GM13976 (cell line): ENCODE results near the gene TAF6.
A peak's percentile ranks its signal among the peaks of the same experiment; 100 is the strongest.

Experiments
- DNase-seq: peaks from one replicate; pipeline ENCODE4 v3.0.0; 2012; ENCODE audit warnings: low spot score
- in situ Hi-C: fragments of 300-500 bp; cut with MboI; formaldehyde crosslinking; loops from one replicate; pipeline ENCODE4 v1.12.0; 2022; ENCODE audit warnings: low sequenced_read_pairs, mixed read lengths, inconsistent platforms; ENCODE audit not compliant: unreplicated experiment
- TF ChIP-seq, protein P1 (sequence below): IDR thresholded peaks from 2 replicates; pipeline ENCODE4 v1.5.1; 2012; ENCODE audit warnings: borderline replicate concordance, mild to moderate bottlenecking; ENCODE audit not compliant: insufficient read depth; ENCODE audit errors: extremely low read depth, missing control alignments, control extremely low read depth

TAF6 gene

DNA sequence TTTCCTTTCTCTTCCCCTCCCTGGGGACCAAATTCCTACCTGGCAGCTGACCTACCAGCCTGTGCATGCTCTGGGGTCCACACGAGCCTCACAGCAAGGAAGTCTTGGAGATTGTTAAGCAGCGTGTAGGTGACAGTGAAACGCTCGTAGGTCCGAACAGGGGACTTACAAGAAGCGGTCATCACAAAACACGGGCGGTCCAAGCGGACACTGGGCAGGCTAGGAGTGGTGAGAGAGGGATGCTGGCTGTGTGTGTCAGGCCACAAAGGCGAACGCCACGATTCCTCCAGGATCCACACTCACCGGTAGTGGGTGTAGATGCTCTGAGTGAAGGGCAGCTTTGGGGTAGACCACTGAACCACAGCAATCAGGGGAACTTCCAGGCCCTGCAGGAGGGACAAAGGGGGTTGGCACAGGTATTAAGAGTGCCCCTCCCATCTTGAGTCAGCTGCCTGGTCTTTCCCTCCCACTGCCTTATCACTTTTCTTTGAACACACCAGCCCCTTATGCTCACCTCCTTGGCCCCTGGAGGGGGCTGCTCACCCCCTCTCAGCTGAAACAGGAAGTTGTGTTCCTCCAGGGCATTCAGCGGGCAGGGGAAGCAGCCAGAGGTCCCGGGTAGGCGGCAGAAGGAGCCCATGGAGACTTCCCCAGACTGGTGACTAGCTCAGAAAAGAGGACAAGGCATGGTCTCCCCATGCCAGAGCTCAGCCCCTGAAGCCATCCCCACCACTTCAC lies 37.3 kb upstream of the TAF6 start:
- TF ChIP-seq, protein P1, sequence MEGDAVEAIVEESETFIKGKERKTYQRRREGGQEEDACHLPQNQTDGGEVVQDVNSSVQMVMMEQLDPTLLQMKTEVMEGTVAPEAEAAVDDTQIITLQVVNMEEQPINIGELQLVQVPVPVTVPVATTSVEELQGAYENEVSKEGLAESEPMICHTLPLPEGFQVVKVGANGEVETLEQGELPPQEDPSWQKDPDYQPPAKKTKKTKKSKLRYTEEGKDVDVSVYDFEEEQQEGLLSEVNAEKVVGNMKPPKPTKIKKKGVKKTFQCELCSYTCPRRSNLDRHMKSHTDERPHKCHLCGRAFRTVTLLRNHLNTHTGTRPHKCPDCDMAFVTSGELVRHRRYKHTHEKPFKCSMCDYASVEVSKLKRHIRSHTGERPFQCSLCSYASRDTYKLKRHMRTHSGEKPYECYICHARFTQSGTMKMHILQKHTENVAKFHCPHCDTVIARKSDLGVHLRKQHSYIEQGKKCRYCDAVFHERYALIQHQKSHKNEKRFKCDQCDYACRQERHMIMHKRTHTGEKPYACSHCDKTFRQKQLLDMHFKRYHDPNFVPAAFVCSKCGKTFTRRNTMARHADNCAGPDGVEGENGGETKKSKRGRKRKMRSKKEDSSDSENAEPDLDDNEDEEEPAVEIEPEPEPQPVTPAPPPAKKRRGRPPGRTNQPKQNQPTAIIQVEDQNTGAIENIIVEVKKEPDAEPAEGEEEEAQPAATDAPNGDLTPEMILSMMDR: no peak
- in situ Hi-C loops: no loop called here
- DNase-seq: peak; percentile 47

DNA sequence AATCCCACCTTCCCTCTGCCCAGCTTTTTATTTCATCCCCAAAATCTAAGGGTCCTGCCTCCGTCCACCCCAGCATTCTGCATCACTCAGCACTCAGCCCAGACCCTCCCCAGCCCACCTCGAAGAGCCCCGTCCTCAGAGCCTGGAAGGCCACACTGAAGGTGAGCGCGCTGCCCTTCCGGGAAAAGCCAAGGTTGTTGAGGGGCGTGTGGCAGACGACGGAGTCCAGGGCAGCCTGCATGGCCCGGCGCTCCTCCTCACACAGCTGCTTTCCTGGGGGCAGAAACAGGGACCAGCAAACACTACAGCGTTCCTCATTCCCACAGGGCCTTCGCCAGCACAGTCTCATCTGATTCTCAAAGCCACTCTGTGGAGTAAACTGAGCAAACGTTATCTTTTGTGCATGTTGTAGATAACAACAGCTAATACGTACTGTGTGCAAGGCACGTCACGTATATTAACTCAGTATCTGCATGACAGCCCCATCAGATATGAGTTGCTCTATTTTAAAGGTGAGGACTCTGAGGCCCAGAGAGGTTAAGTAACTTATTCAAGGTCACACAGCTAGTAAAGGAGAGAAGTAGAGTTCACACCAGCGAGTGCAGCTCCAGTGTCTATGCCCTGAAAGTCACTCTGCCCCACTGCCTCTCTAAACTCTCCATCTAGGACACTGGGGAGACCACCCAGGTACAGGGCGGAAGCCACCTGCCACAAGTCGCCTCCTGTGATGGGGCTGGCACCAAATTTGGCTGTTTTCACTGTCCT lies 36.6 kb upstream of the TAF6 start:
- TF ChIP-seq, protein P1: no peak
- in situ Hi-C loops: no loop called here
- peak; percentile 17 for DNase-seq

DNA sequence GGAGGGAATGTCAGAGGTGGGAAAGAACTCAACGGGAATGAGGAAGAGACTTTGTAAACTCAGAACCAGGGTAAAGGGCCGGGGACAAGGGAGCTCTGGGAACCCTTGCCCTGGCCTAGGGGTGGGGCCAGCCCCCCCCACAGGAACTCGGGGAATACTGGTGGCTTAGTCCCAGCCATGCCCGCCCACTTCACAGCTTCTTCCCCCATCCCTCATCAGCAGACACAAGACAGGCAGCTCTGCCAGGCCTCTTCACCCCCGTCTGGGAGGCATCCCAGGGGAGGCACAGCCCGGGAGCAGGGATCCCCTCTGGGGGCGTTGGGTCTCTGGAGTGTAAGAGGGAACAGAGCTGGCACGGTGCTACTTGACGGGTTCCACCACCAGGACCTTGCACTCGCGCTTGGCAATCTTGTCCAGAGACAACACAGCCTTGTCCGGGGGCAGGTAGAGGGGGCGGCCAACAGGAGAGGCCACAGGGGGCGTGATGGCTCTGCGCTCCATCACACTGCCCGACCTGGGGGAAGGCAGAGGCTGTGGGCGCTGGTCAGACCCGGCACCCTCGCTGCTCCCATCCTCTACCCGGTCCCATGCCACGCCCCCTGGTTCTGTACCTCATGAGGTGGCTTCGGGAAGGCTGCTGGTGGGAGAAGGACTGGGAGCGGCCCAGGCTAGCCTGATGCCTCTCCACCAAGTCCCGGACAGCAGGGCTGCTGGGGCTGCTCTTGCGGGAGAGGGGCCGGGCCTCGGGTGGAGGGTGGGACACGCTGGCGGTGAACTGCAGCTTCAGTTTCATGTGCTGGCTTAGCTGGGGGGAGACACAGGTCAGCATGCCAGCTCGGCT lies 35.7 kb upstream of the TAF6 start:
- DNase-seq: peak; percentile 17
- in situ Hi-C loops: no loop called here
- TF ChIP-seq, protein P1: no peak

DNA sequence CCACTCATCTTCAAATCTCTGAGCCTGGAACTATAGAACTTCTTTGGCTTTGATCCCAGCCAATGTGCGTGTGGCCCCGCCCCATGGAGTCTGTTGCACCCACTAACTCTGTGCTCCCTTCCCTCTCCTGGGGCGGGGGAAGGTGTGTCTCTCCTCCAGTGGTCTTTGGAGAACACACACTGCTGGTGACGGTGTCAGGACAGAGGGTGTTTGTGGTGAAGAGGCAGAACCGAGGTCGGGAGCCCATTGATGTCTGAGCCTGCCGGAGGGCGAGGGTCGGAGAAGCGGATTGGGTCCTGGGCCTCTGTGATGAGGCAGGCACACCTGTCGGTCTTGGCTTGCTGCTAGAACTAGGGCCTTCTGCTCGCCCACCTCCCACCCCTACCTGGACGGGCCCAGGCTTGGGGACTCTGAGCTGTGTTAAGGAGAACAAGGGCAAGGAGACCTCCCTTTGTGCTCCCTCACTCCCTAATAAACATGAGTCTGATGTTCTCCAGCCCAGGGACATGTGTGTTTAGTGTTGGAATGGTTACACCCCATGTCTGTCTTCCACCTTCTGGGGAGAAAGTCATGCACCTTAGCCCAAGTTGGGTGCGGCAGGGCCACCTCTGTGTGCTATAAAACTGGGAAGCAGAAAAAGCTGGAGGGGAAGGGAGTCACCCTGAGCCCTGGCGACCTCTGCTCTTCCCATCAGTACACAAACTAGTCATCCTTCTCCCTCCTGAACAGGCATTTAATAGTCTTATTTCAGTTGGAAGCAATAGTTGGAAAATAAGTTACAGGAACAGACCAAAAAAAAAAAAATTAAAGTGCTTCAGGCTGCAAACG lies 34.8 kb upstream of the TAF6 start:
- in situ Hi-C loops: no loop called here
- DNase-seq: peak; percentile 10
- TF ChIP-seq, protein P1: no peak

DNA sequence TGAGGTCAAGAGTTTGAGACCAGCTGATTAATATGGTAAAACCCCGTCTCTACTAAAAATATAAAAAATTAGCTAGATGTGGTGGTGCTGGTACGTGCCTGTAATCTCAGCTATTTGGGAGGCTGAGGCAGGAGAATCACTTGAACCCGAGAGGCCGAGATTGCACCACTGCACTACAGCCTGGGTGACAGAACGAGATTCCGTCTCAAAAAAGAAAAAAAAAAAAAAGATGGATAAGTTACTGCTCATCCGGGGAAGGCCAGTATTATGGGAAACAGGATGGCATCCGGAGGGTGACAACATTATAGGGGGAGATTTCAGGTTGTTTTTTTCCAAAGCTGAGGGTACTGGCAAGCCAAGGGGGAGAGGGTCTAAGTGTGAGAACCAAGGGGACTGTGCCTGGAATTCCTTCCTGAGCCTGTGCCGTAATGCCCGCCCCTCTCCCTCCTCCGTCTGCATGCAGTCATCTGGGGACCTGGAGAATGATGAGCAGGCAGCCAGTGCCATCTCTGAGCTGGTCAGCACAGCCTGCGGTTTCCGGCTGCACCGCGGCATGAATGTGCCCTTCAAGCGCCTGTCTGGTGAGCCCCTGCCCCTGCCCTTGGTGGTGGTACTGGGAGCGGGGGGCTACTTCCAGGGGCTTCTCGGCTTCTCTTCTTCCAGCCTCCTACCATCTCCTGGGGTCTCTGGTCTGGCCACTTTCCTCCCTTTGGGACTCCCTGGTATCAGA lies 33.9 kb upstream of the TAF6 start:
- in situ Hi-C loops: no loop called here
- TF ChIP-seq, protein P1: no peak
- no peak for DNase-seq
